NCI-H460 (cell line): ENCODE data around the gene ASXL1. TPM values are rescaled to one million over a fixed set of nuclear protein-coding genes. Genes with fewer than 3 reads are reported as not detected.
A peak's percentile ranks its signal among the peaks of the same experiment; 100 is the strongest.
"Not testable (repeated sequence)": the region's sequence is repeated elsewhere in the genome, so short reads cannot be mapped to it uniquely, and the experiment has no call there.

Source experiments
- DNase-seq: peaks from one replicate; pipeline ENCODE4 v3.0.0-alpha.2; 2016; ENCODE audit warnings: low read depth; ENCODE audit errors: extremely low read depth
- polyA plus RNA-seq: library from polyadenylated mRNA; depleted of rRNA; stranded (reverse); fragments of >200 nt; gene quantifications from 2 replicates; pipeline ENCODE4 v1.2.3, GENCODE V29; 2014; cell fraction: nucleus; rRNA removed
- total RNA-seq: library from RNA; depleted of rRNA; stranded (reverse); fragments of >200 nt; shearing (Covaris generic); gene quantifications from 2 replicates; pipeline ENCODE4 v1.2.3, GENCODE V29; 2014; rRNA removed

ASXL1 gene
- 29.8 and 35.4 TPM in 2 replicates for total RNA-seq
- polyA plus RNA-seq, result 78.3 and 90.8 TPM in 2 replicates

DNA sequence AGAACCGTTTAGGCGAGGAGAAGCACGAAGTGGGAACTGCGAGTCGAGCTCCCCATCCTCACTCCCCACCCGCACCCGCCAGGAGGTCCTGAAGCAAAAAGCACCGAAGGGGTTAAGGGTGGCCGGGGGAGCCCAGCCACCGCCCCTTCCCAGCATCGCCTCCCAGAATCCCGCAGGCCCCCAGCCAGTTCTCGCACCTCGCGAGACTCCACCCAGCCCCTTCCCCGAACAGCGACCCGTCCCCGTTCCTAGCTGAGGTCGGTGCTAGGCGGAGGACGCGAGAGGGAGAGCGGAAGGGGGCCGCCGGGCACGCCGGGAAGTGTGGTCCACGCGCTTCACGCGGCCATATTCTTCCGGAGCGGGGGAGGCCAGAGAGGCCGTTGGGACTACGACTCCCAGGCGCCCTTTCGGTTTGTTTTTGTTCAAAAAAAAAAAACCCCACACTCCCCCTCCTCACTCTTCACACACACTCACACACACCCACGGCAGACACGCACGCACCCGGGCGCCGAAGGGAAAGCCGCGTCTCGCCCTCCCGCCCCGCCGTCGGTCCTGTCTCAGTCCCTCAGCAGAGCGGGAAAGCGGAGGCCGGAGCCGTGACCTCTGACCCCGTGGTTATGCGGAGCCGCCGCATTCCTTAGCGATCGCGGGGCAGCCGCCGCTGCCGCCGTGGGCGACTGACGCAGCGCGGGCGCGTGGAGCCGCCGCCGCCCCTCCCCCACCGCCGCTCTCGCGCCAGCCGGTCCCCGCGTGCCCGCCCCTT lies at the start of gene ASXL1:
Gene ASXL1, plus strand, starts transcription at position 463 of the 763 bp plus-strand sequence. CDS start 445 bp downstream, outside the sequence.
- peak; percentile 96 for DNase-seq

GRCh38 chr20:32312718-32313424 lies 45.3 kb upstream of the ASXL1 start:
- DNase-seq, result no peak

DNA sequence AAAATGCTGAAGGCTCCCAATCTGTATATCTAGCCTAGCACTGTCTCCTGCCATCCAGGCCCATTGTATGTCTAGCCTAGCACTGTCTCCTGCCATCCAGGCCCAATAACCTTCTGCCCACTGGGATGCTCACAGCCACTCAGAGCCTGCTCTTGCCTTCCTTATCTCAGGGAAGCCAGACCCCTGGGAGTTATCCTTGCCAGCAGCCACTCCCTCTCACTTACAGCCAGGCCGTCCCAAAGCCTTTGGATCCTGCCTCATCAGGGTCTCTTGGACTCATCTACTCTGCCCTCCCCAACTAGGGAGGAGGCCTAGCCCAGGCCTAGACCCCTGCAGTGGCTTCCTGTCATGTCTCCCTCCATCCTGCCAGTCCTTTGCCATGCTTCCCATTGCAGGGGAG lies 43.4 kb upstream of the ASXL1 start:
- DNase-seq, result no peak

- no peak for DNase-seq
Measured at GRCh38 chr20:32315399-32315798, 42.7 kb upstream of the ASXL1 start.

DNA sequence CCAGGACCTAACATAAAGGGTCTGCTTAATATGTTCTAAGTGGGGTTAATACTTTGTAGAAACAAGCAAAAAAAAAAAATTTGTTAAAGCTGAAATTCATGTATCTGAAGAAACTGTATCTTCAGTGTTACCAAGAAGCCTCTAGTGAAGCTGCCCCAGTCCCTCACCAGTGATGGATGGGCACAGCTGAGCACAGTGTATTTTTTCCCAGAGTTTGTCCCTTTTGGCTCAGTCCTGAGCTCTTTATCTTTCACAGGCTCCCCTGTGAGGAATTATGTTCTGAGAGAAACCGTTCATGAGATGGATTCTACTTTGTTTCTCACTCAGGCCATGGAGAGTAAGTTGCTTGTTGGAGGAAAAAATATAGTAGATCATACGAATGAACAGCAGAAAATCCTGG lies 42.2 kb upstream of the ASXL1 start:
- DNase-seq, result no peak

- no peak for DNase-seq
Measured at GRCh38 chr20:32316667-32317066, 41.5 kb upstream of the ASXL1 start.

DNA sequence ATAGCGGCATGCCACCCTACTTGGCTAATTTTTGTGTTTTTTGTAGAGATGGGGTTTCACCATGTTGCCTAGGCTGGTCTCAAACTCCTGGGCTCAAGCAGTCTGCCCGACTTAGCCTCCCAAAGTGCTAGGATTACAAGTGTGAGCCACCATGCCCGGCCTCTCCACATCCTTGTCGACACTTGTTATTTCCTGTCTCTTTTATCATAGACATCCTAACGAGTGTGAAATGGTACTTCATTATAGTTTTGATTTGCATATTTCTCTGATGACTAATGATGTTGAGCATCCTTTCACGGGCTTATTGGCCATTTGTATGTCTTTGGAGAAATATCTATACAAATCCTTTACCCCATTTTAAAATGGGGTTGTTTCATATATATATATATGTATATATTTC lies 39.0 kb upstream of the ASXL1 start:
- DNase-seq, result no peak

- no peak for DNase-seq
Measured at GRCh38 chr20:32320305-32320704, 37.8 kb upstream of the ASXL1 start.

DNA sequence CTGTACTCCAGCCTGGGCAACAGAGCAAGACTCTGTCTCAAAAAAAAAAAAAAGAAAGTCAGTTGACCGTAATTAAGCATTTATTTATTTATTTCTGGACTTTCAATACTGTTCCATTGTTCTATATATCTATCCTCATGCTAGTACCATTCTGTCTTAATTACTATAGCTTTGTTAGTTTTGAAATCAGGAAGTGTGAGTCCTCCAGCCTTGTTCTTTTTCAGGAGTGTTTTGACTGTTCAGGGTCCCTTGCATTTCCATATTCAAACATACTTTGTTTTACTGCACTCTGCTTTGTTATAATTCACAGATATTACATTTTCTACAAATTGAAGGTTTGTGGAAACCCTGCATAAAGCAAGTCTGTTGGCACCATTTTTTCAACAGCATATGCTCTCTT lies 36.7 kb upstream of the ASXL1 start:
- DNase-seq, result no peak

- not testable (repeated sequence) for DNase-seq
Measured at GRCh38 chr20:32322260-32322659, 35.9 kb upstream of the ASXL1 start.

GRCh38 chr20:32323761-32324160 lies 34.4 kb upstream of the ASXL1 start:
- DNase-seq, result not testable (repeated sequence)

DNA sequence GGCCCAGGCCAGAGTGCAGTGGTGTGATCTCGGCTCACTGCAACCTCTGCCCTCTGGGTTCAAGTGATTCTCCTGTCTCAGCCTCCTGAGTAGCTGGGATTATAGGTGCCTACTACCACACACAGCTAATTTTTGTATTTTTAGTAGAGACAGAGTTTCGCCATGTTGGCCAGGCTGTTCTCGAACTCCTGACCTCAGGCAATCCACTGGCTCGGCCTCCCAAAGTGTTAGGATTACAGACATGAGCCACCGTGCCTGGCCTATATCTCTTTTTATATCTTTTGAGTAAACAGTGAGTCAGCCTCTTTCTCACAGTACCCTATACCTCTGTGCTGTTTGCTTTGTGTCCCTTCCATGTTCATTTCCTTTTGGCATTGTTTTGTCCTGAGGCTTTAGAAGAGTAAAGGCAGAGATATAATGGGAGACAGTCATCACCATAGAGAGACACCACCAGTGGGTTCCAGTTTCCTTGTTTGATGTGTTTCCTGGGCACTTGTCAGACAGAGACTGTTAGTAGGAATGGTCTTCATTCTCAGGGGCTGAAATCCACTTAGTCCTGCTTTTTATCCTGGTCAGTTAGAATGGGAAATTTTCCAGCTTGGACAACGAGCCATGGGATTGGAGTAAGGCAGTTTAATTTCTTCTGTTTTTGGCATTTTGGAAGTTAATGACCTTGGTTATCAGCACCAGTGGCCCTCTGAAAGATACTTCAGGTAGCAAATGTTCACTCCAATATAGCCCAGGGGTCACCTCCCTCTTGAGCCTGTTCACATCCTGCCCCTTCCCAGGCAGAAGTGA lies 32.2 kb upstream of the ASXL1 start:
- DNase-seq, result no peak

GRCh38 chr20:32326504-32326845 lies 31.7 kb upstream of the ASXL1 start:
- no peak for DNase-seq

DNA sequence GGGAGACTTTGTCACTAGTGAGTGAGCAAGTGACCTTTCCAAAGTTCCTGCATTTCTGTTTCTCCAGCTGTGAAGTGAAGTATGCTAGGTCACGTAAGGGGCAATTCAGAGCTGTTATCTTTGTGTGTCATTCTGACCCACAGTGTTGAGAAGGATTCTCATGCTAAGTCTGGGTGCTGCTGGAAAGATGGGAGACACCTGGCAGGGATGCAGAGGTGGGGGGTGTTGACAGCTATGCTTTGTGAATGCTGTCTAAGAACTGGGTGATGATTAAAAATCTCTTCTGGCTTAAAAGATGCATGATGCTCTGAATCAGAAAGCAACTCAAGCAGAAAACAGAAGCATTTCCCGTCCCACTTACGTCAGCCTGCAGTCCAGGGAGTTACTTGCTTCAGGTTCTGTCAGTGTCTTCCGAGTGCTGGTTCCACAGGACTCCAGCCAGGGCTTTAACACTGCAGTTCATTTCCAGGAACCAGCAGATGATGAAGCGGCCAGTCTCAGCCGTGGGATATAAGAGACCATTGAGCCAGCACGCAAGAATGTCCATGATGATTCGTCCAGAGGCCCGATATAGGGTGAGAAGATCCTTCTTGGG lies 30.9 kb upstream of the ASXL1 start:
- no peak for DNase-seq

DNA sequence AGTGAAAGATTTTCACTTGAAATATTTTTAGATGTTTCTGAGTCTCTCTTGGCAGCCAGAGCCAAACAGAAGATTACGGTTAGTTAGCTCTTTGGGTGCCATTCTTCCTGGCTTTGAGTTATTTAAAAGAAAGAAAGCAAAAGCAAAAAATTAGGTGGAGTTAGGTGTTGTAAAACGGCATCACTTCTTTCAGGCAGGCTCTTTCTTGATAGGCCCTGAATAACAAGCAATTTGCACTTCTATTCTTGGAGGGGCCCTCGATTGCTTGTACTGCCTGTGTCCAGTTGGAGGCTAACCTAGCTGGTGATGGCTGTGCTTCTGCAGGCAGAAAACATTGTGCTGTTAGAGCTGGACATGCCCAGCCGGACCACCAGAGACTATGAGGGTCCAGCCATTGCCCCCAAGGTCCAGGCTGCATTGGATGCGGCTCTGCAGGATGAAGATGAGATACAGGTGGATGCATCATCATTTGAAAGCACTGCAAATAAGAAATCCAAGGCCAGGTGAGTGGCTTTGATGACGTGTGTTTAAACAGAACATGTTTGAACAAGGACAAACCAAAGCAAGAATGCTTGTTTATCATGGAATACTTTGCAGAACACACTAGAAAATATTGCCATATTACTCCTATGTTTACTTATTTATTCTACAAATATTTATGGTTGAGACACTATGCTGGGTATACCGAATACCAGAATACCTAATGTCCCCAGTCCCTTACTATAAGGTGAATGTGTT lies 28.1 kb upstream of the ASXL1 start:
- DNase-seq, result no peak

- DNase-seq, result no peak
Measured at GRCh38 chr20:32330555-32330897, 27.6 kb upstream of the ASXL1 start.

DNA sequence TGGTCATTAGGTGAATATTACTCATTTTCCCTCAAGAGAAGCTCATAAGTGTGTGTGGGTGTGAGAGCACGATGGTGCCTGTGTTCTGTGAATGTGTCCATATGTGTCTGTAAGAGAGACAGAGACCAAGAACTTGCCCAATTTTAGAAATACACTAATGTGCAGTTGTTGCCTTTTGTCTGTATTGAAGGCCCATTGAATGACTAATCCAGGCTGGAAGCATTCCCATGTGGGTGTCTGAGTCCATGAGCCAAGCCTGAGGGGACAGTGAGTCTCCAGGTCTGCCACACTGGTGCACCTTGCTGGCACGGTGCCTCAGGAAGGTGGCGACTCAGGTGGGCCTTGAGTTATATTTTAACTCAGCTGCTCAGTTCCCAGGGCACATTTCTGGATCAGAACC lies 25.5 kb upstream of the ASXL1 start:
- no peak for DNase-seq

DNA sequence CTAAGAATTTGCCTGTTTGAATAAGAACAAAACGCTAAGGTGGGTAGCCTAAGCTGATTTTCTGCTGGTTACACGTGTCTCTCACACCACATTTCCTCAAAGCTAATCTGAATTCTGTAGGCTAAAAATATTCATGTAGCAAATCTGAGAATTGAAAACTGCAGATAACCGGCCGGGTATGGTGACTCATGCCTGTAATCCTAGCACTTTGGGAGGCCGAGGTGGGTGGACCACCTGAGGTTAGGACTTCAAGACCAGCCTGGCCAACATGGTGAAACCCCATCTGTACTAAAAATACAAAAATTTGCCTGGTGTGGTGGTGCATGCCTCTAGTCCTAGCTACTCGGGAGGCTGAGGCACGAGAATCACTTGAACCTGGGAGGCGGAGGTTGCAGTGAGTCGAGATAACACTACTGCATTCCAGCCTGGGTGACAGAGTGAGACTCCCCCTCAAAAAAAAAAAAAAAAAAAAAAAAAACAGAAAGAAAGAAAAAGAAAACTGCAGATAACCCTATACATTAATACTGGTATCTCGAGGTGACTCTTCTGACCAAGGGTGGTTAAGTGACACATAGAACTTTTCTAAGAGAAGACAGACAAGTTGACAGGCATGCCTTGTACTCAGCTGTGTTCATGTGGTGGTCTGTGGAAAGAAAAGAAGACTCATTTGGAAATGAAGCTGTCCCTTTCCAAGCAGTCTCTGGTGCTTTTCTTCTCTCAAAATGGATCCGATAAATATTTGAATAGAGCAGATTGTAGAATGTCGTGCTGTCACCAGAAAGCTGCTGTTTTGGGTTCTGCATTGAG lies 24.7 kb upstream of the ASXL1 start:
- DNase-seq, result no peak
